ENCODE data around the gene IFNL4. TPM values are rescaled to one million over a fixed set of nuclear protein-coding genes. Genes with fewer than 3 reads are reported as not detected.

IFNL4 gene
- total and polyA plus RNA-seq, 2 donors (not counting 1 experiment from before 2014, with no cell fraction given): not detected

DNA sequence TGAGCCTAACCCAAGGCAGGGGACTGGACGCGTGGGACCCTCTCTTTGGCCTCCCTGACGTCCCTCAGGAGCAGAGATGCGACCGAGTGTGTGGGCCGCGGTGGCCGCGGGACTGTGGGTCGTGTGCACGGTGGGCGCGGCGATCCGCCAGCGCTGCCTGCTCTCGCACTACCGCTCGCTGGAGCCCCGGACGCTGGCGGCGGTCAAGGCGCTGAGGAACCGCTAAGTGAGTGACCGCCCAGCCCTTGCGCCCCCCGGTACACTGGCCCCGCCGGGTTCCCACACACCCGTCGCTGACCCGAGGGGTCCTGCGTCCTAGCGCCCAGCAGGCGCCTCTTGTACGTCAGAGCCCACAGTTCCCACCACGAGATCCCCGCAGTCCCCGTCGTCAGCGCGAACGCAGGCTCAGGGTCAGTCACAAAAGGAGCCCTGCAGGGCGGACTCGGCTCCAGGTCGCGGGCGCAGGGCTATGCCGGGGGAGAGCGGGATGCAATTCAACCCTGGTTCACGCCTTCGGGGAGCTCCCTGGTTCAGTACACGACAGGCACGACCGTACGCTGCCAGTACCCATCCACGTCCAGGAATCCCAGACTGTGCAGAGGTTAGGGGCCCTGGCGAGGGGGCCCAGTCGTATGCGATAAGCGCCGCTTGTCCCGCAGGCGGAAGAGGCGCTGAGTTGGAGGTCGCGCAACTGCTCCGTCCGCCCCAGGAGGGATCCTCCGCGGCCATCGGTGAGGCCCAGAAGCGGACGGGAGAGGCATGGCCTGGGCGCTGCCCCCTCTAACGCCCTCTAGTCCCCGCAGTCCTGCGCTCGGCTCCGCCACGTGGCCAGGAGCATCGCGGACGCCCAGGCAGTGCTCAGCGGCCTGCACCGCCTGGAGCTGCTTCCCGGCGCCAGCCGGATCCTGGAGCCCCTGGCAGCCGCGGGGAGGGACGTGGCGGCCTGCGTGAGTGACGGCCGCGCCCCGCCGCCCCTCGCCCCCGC lies 15.9 kb upstream of the IFNL4 start:
- ChIA-PET POLR2A (no interaction called here), CTCF (no interaction called here)
- H2AFZ ChIP-seq (ENCODE audit: insufficient read depth, low read depth, low read length, poor library complexity, severe bottlenecking): peak overlapping the region; percentile 16
- no peak overlapping the region for H3K27ac Mint-ChIP-seq
- peaks cover 0 to 6% (median 0%) of the 10 kb centered on the region in 3 donors for H3K9me3 ChIP-seq (ENCODE audit: control extremely low read depth in 1 of 3, control insufficient read depth in 2 of 3, insufficient read depth in 1 of 3, low read length in 2 of 3)
- WGBS (ENCODE audit: insufficient coverage): 17% methylated on average over 102 of the region's 102 CpGs
- no peak overlapping the region for H3K4me2 ChIP-seq (replicated peaks; ENCODE audit: low read depth, low read length, poor library complexity, severe bottlenecking)
- H3K79me2 ChIP-seq (ENCODE audit: control insufficient read depth, insufficient read depth, low read length): no peaks in the 10 kb centered on the region
- H3K9ac ChIP-seq (ENCODE audit: low read length): no peak overlapping the region
- H3K4me1 Mint-ChIP-seq: peaks cover 3% of the 10 kb centered on the region
- no peaks in the 10 kb centered on the region for H3K36me3 ChIP-seq (replicated peaks in 1 of 2; ENCODE audit: control extremely low read depth in 1 of 2, control insufficient read depth in 1 of 2, extremely low read depth in 1 of 2, insufficient read depth in 2 of 2, low read length in 1 of 2)
- peak; percentile 15 for DNase-seq
- no peak for TF ChIP-seq EZH2 (IDR thresholded peaks at IDR 0.05; ENCODE audit: borderline replicate concordance, insufficient read depth, low read depth, low read length, poor library complexity, severe bottlenecking)
- TF ChIP-seq, protein P1, sequence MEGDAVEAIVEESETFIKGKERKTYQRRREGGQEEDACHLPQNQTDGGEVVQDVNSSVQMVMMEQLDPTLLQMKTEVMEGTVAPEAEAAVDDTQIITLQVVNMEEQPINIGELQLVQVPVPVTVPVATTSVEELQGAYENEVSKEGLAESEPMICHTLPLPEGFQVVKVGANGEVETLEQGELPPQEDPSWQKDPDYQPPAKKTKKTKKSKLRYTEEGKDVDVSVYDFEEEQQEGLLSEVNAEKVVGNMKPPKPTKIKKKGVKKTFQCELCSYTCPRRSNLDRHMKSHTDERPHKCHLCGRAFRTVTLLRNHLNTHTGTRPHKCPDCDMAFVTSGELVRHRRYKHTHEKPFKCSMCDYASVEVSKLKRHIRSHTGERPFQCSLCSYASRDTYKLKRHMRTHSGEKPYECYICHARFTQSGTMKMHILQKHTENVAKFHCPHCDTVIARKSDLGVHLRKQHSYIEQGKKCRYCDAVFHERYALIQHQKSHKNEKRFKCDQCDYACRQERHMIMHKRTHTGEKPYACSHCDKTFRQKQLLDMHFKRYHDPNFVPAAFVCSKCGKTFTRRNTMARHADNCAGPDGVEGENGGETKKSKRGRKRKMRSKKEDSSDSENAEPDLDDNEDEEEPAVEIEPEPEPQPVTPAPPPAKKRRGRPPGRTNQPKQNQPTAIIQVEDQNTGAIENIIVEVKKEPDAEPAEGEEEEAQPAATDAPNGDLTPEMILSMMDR (IDR thresholded peaks at IDR 0.05): no peak
- peaks cover 0 to 46% (median 26%) of the 10 kb centered on the region in 4 experiments for H3K27me3 ChIP-seq (replicated peaks in 1 of 4; ENCODE audit: control extremely low read depth in 1 of 4, control insufficient read depth in 3 of 4, insufficient read depth in 4 of 4, low read length in 3 of 4)
- H3K4me1 ChIP-seq (ENCODE audit: control insufficient read depth in 2 of 2, insufficient read depth in 2 of 2, low read length in 2 of 2): peaks cover 5 to 8% of the 10 kb centered on the region in 2 donors
- H3K4me3 Mint-ChIP-seq: no peak overlapping the region
- no peaks in the 10 kb centered on the region for H4K20me1 ChIP-seq (ENCODE audit: control insufficient read depth, insufficient read depth, low read length, poor library complexity, severe bottlenecking)
- no peak overlapping the region for H3K27ac ChIP-seq (ENCODE audit: low read length in 2 of 2)
- H3K27me3 Mint-ChIP-seq: peaks cover 23% of the 10 kb centered on the region
- no peaks in the 10 kb centered on the region for H3K9me3 Mint-ChIP-seq (ENCODE audit: insufficient read depth)
- no peak overlapping the region for H3K4me3 ChIP-seq (ENCODE audit: control extremely low read depth in 1 of 5, extremely low read depth in 1 of 5, insufficient read depth in 1 of 5, low read depth in 2 of 5, low read length in 4 of 5)
- intact Hi-C loops (cut with micrococcal nuclease): no loop called here
- ATAC-seq (ENCODE audit: low read depth): no peak

GRCh38 chr19:39263912-39264305 lies 15.3 kb upstream of the IFNL4 start:
- ChIA-PET CTCF (no interaction called here), POLR2A (no interaction called here)
- intact Hi-C loops (cut with micrococcal nuclease): no loop called here
- H3K27me3 ChIP-seq (replicated peaks in 1 of 4; ENCODE audit: control extremely low read depth in 1 of 4, control insufficient read depth in 3 of 4, insufficient read depth in 4 of 4, low read length in 3 of 4): peaks cover 0 to 46% (median 26%) of the 10 kb centered on the region in 4 experiments
- H3K9me3 Mint-ChIP-seq (ENCODE audit: insufficient read depth): no peaks in the 10 kb centered on the region
- TF ChIP-seq EZH2 (IDR thresholded peaks at IDR 0.05; ENCODE audit: borderline replicate concordance, insufficient read depth, low read depth, low read length, poor library complexity, severe bottlenecking): no peak
- TF ChIP-seq, protein P1 (IDR thresholded peaks at IDR 0.05): no peak
- H3K4me3 Mint-ChIP-seq: no peak overlapping the region
- no peak for ATAC-seq (ENCODE audit: low read depth)
- H3K27me3 Mint-ChIP-seq: peaks cover 23% of the 10 kb centered on the region
- no peak overlapping the region for H2AFZ ChIP-seq (ENCODE audit: insufficient read depth, low read depth, low read length, poor library complexity, severe bottlenecking)
- no peaks in the 10 kb centered on the region for H3K79me2 ChIP-seq (ENCODE audit: control insufficient read depth, insufficient read depth, low read length)
- no peak overlapping the region for H3K4me2 ChIP-seq (replicated peaks; ENCODE audit: low read depth, low read length, poor library complexity, severe bottlenecking)
- no peak overlapping the region for H3K9ac ChIP-seq (ENCODE audit: low read length)
- no peak overlapping the region for H3K27ac Mint-ChIP-seq
- H4K20me1 ChIP-seq (ENCODE audit: control insufficient read depth, insufficient read depth, low read length, poor library complexity, severe bottlenecking): no peaks in the 10 kb centered on the region
- 41% methylated on average over 17 of the region's 17 CpGs for WGBS (ENCODE audit: insufficient coverage)
- H3K4me1 Mint-ChIP-seq: peaks cover 3% of the 10 kb centered on the region
- H3K27ac ChIP-seq (ENCODE audit: low read length in 2 of 2): no peak overlapping the region
- no peak for DNase-seq
- no peaks in the 10 kb centered on the region for H3K36me3 ChIP-seq (replicated peaks in 1 of 2; ENCODE audit: control extremely low read depth in 1 of 2, control insufficient read depth in 1 of 2, extremely low read depth in 1 of 2, insufficient read depth in 2 of 2, low read length in 1 of 2)
- peaks cover 0 to 6% (median 0%) of the 10 kb centered on the region in 3 donors for H3K9me3 ChIP-seq (ENCODE audit: control extremely low read depth in 1 of 3, control insufficient read depth in 2 of 3, insufficient read depth in 1 of 3, low read length in 2 of 3)
- H3K4me1 ChIP-seq (ENCODE audit: control insufficient read depth in 2 of 2, insufficient read depth in 2 of 2, low read length in 2 of 2): peaks cover 5 to 8% of the 10 kb centered on the region in 2 donors
- no peak overlapping the region for H3K4me3 ChIP-seq (ENCODE audit: control extremely low read depth in 1 of 5, extremely low read depth in 1 of 5, insufficient read depth in 1 of 5, low read depth in 2 of 5, low read length in 4 of 5)
